Middle frontal gyrus (tissue), 1 donor: ENCODE measurements around the gene ANKRD34C.

Experiments
- DNase-seq: peaks from one replicate; pipeline ENCODE4 v3.0.0-alpha.2; 2015; ENCODE audit warnings: low spot score; ENCODE audit errors: extremely low spot score

Gene ANKRD34C

DNA sequence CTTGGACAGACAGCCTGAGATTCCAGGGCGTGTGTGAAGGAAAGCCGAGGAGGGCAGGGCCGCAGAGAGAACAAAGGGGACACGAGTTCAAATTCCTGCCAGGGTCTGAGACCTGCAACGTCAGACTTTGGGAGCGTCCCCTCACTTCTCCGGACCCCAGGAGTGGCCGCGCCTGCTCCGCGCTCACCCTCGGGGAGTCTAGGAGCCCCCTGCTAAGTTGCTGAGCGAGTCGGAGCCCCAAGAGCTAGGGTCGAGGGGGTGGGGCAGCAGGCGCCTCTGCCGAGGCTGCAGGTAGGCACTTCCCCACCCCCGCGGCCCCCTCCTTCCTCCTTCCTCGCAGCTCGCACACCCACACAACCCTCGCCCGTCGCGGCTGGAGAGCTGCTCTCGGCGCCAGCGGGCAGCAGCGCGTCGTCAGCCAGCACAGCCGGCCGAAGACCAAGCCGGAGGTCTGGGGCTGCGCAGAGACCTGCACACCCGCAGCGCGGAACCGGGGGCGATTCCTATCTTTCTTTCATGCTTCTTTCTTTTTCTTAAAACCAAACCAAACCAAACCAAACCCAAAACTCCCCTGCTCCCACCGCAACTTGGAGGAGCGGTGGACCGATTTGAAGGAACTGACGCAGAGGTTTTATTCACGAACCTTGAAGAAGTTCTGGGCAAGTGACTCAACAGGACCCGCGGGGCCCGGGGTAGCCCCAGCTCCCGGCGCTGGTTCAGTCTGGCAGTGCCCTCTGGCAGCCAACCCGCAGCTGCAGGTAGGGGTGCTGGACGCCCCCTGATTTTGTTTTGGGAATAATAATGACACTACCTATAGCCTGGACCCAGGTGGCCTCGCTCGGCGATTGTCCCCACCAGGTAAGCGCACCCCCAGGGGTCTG lies at the start of gene ANKRD34C:
Gene ANKRD34C, plus strand, starts transcription at position 352 of the 881 bp plus-strand sequence. CDS start 10,563 bp downstream, outside the sequence.
- no peak for DNase-seq

DNA sequence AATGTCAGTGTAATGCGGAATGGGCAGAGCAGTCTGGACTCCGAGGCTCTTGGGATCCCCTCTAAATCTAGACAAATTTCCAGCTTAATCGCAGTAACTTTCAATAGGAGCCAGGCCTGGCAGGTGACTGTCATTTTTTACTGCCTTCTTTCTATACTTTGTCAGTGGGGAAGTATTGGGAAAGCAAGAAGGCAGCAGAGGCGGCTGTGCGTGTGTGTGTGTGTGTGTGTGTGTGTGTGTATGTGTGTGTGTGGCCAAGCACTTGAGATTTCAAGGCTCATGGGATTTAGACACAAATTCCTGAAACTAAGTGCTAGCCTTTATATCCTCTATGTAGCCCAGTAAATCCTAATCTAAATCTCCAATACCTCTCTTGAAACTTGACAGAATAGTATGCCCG lies 49.3 kb upstream of the ANKRD34C start:
- no peak for DNase-seq

GRCh38 chr15:79240036-79240435 lies 42.5 kb upstream of the ANKRD34C start:
- DNase-seq: no peak

DNA sequence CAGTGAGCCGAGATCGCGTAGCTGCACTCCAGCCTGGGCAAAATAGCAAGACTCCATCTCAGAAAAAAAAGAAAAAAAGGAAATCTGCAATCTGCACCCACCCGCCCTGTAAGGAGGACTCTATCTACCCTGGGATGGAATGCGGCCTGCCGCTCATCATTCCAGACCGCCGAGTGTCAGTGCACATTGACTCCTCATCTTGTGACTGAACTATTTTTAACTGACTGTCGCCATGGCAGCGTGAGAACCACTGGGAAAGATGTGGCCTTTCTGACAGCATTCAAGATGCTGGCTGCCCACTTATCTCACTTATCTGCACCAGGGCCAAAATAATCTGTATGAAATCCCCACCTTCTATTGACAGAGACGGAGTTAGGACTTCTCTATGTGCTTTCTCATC lies 38.8 kb upstream of the ANKRD34C start:
- DNase-seq: no peak

- DNase-seq: no peak
Observed at GRCh38 chr15:79244876-79245275, 37.6 kb upstream of the ANKRD34C start.

- DNase-seq: no peak
Observed at GRCh38 chr15:79248183-79248582, 34.3 kb upstream of the ANKRD34C start.

DNA sequence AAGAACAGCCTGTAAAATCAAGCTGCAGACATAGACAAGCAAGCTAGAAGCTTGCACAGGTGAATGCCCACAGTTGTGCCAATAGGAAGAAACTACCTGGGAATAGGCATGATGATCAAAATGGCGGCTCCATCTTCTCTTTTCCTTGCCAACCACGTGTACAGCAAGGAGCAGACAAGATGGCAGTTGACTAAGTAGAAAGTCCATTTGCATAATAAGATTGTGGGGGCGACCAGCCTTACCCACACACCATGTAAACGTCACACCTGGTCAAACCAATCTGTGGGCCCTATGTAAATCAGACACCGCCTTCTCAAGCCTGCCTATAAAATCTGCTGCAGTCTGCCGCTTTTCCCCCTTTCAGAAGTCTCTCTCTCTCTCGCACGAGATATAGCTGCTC lies 25.1 kb upstream of the ANKRD34C start:
- no peak for DNase-seq

GRCh38 chr15:79261836-79262235 lies 20.7 kb upstream of the ANKRD34C start:
- DNase-seq: no peak

DNA sequence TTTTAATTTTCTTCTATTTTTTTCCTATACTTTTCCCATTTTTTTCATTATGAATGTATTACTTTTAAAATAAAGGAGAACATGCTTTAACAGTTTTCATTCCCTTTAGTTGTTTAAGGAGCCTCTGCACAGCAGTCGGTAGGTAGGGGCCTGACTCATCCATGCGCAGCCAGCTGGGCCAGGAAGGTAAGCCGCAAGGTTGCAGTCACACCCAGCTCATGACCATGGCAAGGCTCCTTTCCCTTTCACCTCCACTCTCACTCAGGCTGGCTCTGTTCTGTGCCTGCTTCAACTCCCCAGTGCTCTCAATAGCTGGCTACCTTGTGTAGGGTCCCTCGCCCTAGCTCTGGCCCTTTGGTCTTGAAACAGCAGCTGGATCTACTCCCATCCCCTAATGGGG lies 17.4 kb upstream of the ANKRD34C start:
- no peak for DNase-seq

DNA sequence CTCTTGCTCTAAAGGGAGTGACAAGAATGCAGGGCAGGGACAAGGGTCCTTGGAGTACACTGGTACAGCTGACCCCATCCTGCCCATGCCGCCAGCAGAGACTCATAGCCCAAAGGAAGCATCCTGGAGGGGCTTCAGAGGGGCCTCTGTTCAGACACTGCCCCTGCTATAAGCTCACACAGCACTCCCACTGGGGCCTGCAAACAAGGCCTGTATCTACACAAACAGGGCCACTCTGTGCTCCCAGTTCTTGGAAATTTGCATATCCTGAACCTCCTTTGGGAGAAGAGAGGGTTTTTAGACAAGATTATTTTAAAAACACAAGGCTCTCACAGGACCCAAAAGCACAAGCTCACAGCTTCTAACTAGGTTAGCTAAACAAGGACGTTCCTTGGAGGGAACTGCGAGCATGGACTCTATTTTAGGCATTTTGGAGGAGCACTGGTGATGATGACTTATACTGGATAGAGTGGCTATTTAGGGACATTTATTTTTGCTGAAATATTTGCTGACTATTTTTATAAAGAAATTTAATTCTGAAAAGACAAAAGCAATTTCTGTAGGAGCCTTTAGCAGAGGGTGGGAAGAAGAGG lies 16.4 kb upstream of the ANKRD34C start:
- peak; percentile 28 for DNase-seq

DNA sequence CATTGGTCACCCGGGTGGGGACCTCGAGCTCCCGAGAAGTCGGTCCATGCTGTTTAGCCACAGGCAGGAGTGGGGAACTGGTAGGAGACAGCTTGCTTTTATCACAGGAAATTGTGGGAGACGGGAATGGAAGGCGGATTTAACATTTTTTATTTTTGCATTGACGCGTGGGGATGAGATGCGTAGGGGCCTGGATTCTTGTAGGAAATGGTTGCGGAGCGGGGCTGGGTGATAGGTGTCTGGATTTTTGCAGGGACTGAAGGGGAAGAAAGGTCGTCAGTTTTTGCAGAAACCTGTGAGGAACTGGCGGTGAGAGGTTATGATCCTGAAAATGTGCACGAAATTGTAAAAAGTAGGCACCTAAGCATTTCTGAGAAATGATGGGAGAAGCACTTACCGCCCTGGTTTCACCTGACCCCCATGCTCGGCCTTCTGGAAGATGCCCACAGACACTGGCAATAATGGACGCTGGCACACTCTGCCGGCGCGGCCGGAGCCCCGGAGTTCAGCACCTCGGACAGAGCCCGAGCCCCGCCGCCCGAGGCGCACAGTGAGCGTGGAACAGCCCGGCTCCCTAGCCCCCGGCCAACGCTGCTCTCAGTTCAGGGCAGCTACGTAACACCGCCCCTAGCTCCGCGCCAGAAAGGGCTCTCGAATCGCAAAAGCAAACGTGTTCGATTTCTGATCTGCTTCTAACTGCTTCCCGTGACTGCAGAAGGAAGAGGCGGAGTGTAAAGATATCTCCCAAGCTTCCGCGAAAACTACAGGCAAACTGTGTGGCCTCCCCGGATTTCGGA lies 928 bp downstream of the ANKRD34C start:
- no peak for DNase-seq

GRCh38 chr15:79290642-79291275 lies 8.2 kb downstream of the ANKRD34C start:
- DNase-seq: no peak

DNA sequence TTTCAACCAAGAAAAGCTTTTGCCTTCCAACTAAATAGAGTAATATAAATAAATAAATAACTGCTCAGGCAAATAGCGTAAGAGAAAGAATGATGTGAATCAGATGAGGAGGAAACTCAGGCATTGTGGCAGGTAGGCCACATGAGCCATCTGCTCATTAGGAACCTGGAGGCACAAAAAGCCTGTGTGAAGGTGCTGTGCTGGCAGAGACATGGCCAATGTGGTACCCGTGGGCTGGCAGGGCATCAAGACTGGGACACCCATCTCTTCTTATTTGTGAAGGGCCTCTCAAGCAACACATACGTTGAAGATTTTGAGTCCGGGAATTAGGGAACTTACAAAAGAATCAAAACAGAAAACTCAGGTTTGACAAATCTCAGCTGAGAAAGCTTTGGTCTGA lies 9.5 kb downstream of the ANKRD34C start:
- no peak for DNase-seq

GRCh38 chr15:79294075-79294474 lies 11.6 kb downstream of the ANKRD34C start:
- DNase-seq: no peak

GRCh38 chr15:79296583-79296982 lies 14.1 kb downstream of the ANKRD34C start:
- no peak for DNase-seq

DNA sequence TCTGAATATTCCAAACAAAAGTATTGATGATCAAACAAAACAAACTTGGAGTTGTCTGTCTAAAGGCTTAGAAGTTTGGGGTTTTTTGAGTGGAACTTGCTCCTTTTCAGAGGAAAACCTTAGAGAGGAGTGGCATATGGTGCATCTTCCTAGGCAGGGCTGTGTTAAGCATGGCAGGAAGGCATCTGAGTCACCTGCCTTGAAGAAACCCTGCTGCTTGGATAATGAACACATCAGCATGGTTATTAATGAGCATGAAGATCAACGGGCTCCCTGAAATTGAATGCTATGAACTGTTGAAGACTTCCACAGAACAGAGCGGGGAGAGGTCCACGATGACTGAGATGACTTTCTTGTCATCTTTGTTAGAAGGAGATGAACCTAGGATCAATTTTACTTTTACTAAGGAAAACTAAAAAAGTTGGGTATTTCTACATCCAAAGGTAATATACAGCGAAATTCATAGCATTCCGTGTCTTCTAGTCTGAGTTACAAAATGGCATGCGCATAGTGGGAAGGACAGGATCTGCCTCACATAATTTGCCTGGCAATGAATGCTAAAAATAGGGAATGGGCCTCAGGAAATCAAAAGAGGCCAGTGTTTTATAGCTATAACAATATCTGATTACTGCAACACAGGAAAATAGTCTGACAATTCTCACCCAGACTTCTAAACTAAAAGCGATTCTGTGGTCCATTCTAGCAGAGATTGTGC lies 16.8 kb downstream of the ANKRD34C start:
- DNase-seq: no peak

- DNase-seq: no peak
Observed at GRCh38 chr15:79299841-79300235, 17.3 kb downstream of the ANKRD34C start.

DNA sequence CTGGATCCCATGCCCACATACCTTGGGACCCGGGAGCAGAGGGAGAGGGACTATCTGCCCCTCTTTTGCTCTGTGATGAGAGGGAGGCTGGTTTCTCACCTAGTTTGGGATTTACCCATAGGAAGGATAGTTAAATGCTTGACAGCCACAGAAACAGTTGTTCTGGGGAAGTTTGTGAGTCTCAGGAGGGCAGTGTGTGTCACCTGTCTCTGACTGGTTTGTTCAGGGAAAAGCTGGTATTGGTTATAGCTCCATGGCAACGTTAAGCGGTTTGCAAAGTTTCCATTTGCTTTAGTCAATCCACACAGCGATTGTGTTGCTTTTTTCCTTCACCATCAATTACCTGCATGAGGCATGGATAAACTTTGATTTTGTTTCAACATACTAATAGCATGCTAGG lies 24.7 kb downstream of the ANKRD34C start:
- no peak for DNase-seq

DNA sequence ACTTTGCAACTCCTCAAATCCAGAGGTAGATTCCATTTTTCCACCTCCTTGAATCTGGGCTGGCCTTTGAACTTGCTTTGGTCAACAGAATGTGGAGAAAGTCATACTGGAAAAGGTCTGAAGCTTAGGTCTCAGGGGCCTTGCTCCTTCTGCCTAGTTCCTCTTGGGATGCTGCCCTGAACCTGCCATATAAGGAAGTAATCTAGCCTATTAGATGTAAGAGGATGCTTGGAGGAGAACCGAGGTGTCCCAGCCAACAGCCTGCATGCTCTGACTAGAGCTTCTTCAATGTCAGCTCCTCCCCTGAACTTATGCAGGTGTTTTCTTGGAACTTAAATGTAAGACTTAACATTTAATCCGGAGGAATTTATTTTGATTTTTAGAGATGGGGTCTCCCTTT lies 26.4 kb downstream of the ANKRD34C start:
- DNase-seq: no peak

GRCh38 chr15:79310612-79310984 lies 28.1 kb downstream of the ANKRD34C start:
- DNase-seq: no peak
